Measurements from ENCODE around the gene COL15A1. TPM values are rescaled to one million over a fixed set of nuclear protein-coding genes. Genes with fewer than 3 reads are reported as not detected.

The COL15A1 gene
- polyA plus RNA-seq, 1 donor (not counting 4 experiments of a cell fraction or from before 2014, with no cell fraction given) = not detected

DNA sequence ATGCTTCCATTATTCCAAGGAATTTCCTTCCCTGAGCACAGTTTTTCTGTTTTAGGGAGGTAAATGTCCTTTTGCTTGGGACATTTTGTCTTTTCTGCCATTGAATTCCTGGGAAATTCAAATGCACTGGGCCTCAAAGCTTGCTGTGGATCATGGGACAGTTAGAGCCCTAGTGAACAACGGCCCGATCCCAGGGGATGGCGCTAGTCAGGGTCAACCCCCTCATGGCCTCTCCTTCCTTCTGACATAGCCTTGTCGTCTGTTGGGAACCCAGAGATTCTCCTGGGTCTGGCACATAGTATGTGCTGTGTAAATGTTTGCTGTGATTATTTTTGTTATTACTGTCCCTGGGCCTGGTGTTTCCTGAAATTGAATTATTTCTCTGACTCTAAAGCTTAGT, 30.7 kb upstream of the COL15A1 start:
- DNase-seq (ENCODE audit: low read depth, low spot score) (no peak), FAIRE-seq (no peak)
- no peak overlapping the region for H3K4me2 ChIP-seq (ENCODE audit: control insufficient read depth, extremely low read depth, insufficient read depth, low read depth, low read length)
- H3K4me3 ChIP-seq (ENCODE audit: control insufficient read depth in 2 of 3, extremely low read depth in 1 of 3, insufficient read depth in 2 of 3, low read depth in 1 of 3, low read length in 3 of 3) = no peak overlapping the region
- no peaks in the 10 kb centered on the region for H3K4me1 ChIP-seq (ENCODE audit: control insufficient read depth, extremely low read depth, insufficient read depth, low read length)
- H3K79me2 ChIP-seq (ENCODE audit: control insufficient read depth, insufficient read depth, low read length) = no peaks in the 10 kb centered on the region
- no peaks in the 10 kb centered on the region for H3K36me3 ChIP-seq (ENCODE audit: control insufficient read depth in 2 of 2, extremely low read depth in 1 of 2, insufficient read depth in 2 of 2, low read length in 2 of 2)
- no peaks in the 10 kb centered on the region for H4K20me1 ChIP-seq (ENCODE audit: control insufficient read depth, extremely low read depth, insufficient read depth, low read length)
- TF ChIP-seq EZH2 (IDR thresholded peaks at IDR 0.05; ENCODE audit: low read length) = no peak
- TF ChIP-seq, protein P1, sequence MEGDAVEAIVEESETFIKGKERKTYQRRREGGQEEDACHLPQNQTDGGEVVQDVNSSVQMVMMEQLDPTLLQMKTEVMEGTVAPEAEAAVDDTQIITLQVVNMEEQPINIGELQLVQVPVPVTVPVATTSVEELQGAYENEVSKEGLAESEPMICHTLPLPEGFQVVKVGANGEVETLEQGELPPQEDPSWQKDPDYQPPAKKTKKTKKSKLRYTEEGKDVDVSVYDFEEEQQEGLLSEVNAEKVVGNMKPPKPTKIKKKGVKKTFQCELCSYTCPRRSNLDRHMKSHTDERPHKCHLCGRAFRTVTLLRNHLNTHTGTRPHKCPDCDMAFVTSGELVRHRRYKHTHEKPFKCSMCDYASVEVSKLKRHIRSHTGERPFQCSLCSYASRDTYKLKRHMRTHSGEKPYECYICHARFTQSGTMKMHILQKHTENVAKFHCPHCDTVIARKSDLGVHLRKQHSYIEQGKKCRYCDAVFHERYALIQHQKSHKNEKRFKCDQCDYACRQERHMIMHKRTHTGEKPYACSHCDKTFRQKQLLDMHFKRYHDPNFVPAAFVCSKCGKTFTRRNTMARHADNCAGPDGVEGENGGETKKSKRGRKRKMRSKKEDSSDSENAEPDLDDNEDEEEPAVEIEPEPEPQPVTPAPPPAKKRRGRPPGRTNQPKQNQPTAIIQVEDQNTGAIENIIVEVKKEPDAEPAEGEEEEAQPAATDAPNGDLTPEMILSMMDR (optimal IDR thresholded peaks at IDR 0.05 in 1 of 3, IDR thresholded peaks at IDR 0.05 in 1 of 3, conservative IDR thresholded peaks at IDR 0.05 in 1 of 3; ENCODE audit: extremely low read depth in 1 of 3, insufficient read depth in 2 of 3, low read length in 3 of 3) = no peak
- no peaks in the 10 kb centered on the region for H3K9me1 ChIP-seq (ENCODE audit: control insufficient read depth, extremely low read depth, insufficient read depth, low read length)
- no peak overlapping the region for H2AFZ ChIP-seq (ENCODE audit: control insufficient read depth, low read length)
- no peak overlapping the region for H3K9ac ChIP-seq (ENCODE audit: control insufficient read depth, extremely low read depth, insufficient read depth, low read length)
- H3K27ac ChIP-seq (ENCODE audit: control insufficient read depth, insufficient read depth, low read length) = no peak overlapping the region
- dilution Hi-C loops (cut with MboI; ENCODE audit: extremely low pct_ligation_motif_present, low sequenced_read_pairs) = no loop called here
- H3K27me3 ChIP-seq (ENCODE audit: control insufficient read depth, extremely low read depth, insufficient read depth, low read length) = peaks cover 7% of the 10 kb centered on the region
- no peaks in the 10 kb centered on the region for H3K9me3 ChIP-seq (ENCODE audit: control insufficient read depth, low read depth, low read length)

DNA sequence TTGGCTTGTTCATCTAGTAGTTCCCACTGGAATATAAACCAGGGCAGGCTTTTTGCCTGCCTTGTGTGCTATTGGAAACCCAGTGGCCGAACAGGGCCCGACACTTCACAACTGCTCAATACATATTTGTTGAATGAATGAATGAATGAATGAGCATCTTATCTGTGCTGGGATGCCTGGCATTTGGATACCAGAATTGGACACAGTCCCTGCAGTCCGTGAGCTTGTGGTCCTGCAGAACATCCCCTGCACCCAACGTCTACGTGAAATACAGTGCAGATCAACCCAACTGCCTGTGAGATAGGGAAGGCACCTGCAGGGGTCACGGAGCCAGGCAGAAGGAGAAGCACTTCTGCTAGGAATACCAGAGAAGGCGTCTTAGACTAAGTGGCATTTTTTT, 30.0 kb upstream of the COL15A1 start:
- TF ChIP-seq, protein P1 (optimal IDR thresholded peaks at IDR 0.05 in 1 of 3, IDR thresholded peaks at IDR 0.05 in 1 of 3, conservative IDR thresholded peaks at IDR 0.05 in 1 of 3; ENCODE audit: extremely low read depth in 1 of 3, insufficient read depth in 2 of 3, low read length in 3 of 3) = no peak
- no peak for TF ChIP-seq EZH2 (IDR thresholded peaks at IDR 0.05; ENCODE audit: low read length)
- no peak overlapping the region for H2AFZ ChIP-seq (ENCODE audit: control insufficient read depth, low read length)
- H3K9me1 ChIP-seq (ENCODE audit: control insufficient read depth, extremely low read depth, insufficient read depth, low read length) = no peaks in the 10 kb centered on the region
- no peaks in the 10 kb centered on the region for H3K9me3 ChIP-seq (ENCODE audit: control insufficient read depth, low read depth, low read length)
- dilution Hi-C loops (cut with MboI; ENCODE audit: extremely low pct_ligation_motif_present, low sequenced_read_pairs) = no loop called here
- no peaks in the 10 kb centered on the region for H3K36me3 ChIP-seq (ENCODE audit: control insufficient read depth in 2 of 2, extremely low read depth in 1 of 2, insufficient read depth in 2 of 2, low read length in 2 of 2)
- no peak overlapping the region for H3K4me2 ChIP-seq (ENCODE audit: control insufficient read depth, extremely low read depth, insufficient read depth, low read depth, low read length)
- H3K4me3 ChIP-seq (ENCODE audit: control insufficient read depth in 2 of 3, extremely low read depth in 1 of 3, insufficient read depth in 2 of 3, low read depth in 1 of 3, low read length in 3 of 3) = no peak overlapping the region
- no peak for FAIRE-seq
- H3K27me3 ChIP-seq (ENCODE audit: control insufficient read depth, extremely low read depth, insufficient read depth, low read length) = peaks cover 1% of the 10 kb centered on the region
- no peaks in the 10 kb centered on the region for H3K4me1 ChIP-seq (ENCODE audit: control insufficient read depth, extremely low read depth, insufficient read depth, low read length)
- no peak overlapping the region for H3K27ac ChIP-seq (ENCODE audit: control insufficient read depth, insufficient read depth, low read length)
- DNase-seq (ENCODE audit: low read depth, low spot score) = no peak
- H3K79me2 ChIP-seq (ENCODE audit: control insufficient read depth, insufficient read depth, low read length) = no peaks in the 10 kb centered on the region
- H4K20me1 ChIP-seq (ENCODE audit: control insufficient read depth, extremely low read depth, insufficient read depth, low read length) = no peaks in the 10 kb centered on the region
- H3K9ac ChIP-seq (ENCODE audit: control insufficient read depth, extremely low read depth, insufficient read depth, low read length) = no peak overlapping the region
